ENCODE measurements around the gene FOXN3.

- TF ChIP-seq, protein P1, sequence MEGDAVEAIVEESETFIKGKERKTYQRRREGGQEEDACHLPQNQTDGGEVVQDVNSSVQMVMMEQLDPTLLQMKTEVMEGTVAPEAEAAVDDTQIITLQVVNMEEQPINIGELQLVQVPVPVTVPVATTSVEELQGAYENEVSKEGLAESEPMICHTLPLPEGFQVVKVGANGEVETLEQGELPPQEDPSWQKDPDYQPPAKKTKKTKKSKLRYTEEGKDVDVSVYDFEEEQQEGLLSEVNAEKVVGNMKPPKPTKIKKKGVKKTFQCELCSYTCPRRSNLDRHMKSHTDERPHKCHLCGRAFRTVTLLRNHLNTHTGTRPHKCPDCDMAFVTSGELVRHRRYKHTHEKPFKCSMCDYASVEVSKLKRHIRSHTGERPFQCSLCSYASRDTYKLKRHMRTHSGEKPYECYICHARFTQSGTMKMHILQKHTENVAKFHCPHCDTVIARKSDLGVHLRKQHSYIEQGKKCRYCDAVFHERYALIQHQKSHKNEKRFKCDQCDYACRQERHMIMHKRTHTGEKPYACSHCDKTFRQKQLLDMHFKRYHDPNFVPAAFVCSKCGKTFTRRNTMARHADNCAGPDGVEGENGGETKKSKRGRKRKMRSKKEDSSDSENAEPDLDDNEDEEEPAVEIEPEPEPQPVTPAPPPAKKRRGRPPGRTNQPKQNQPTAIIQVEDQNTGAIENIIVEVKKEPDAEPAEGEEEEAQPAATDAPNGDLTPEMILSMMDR (IDR thresholded peaks at IDR 0.05): no peak
- TF ChIP-seq POLR2A (IDR thresholded peaks at IDR 0.05): no peak
- TF ChIP-seq POLR2AphosphoS5 (IDR thresholded peaks at IDR 0.05): no peak
These were observed 162.7 kb downstream of the FOXN3 start for GRCh38 chr14:89254166-89254909.
